GM12874 (cell line): ENCODE measurements around the gene PRR5L.

Experiments
- CTCF ChIP-seq: IDR thresholded peaks from 2 replicates; pipeline ENCODE4 v1.5.1; 2011; ENCODE audit warnings: low read depth, mild to moderate bottlenecking, control low read depth, low read length, moderate library complexity; ENCODE audit not compliant: insufficient read depth

PRR5L gene

GRCh38 chr11:36345535-36346141 lies 49.5 kb downstream of the PRR5L start:
- TF ChIP-seq CTCF = no peak

GRCh38 chr11:36346562-36347383 lies 50.7 kb downstream of the PRR5L start:
- no peak for TF ChIP-seq CTCF

- TF ChIP-seq CTCF = no peak
Observed at GRCh38 chr11:36347384-36347906, 51.4 kb downstream of the PRR5L start.

GRCh38 chr11:36349351-36350136 lies 53.5 kb downstream of the PRR5L start:
- no peak for TF ChIP-seq CTCF

GRCh38 chr11:36350137-36350513 lies 54.0 kb downstream of the PRR5L start:
- no peak for TF ChIP-seq CTCF

- no peak for TF ChIP-seq CTCF
Observed at GRCh38 chr11:36352922-36353321, 56.8 kb downstream of the PRR5L start.
